H1 (cell line): ENCODE results near the gene PLCB3. TPM values are rescaled to one million over a fixed set of nuclear protein-coding genes. Genes with fewer than 3 reads are reported as not detected.

ENCODE experiments used
- BCL11A ChIP-seq, 2 experiments: IDR thresholded peaks; one replicate each; pipeline ENCODE4 v1.6.1; 2011; ENCODE audit warnings: low read depth in 2 of 2, low read length in 2 of 2, mild to moderate bottlenecking in 2 of 2
- EP300 ChIP-seq, 2 experiments: IDR thresholded peaks; 1 replicate in 1 of 2; 2 replicates in 1 of 2; pipeline ENCODE4 v1.6.1; 2011 to 2012; ENCODE audit warnings: low read depth in 2 of 2, low read length in 2 of 2, mild to moderate bottlenecking in 2 of 2, borderline replicate concordance in 1 of 2, inconsistent platforms in 1 of 2, moderate library complexity in 1 of 2
- KDM1A ChIP-seq: fragments of 200-600, 300-600 bp; sonication (generic); IDR thresholded peaks from 2 replicates; pipeline ENCODE4 v1.7.1; 2016; ENCODE audit warnings: mild to moderate bottlenecking, low read length, borderline replicate concordance
- NANOG ChIP-seq: IDR thresholded peaks from 2 replicates; pipeline ENCODE4 v1.6.1; 2011; ENCODE audit warnings: low read length, low read depth, mild to moderate bottlenecking, inconsistent platforms; ENCODE audit not compliant: insufficient read depth, poor library complexity, severe bottlenecking
- SIN3A ChIP-seq, 2 experiments: IDR thresholded peaks in 1 of 2; conservative IDR thresholded peaks in 1 of 2; 2 replicates each; pipeline ENCODE4 v1.6.1; 2011 to 2012; ENCODE audit warnings: low read length in 2 of 2, improper control_type of control experiment in 1 of 2, low read depth in 1 of 2, mild to moderate bottlenecking in 1 of 2
- TCF12 ChIP-seq: IDR thresholded peaks from 2 replicates; pipeline ENCODE4 v1.6.1; 2011; ENCODE audit warnings: low read depth, mild to moderate bottlenecking, low read length
- YY1 ChIP-seq: IDR thresholded peaks from 2 replicates; pipeline ENCODE4 v1.6.1; 2011; ENCODE audit warnings: low read depth, mild to moderate bottlenecking, low read length
- polyA plus RNA-seq, 7 experiments: library from polyadenylated mRNA; depleted of rRNA in 3 of 7; stranded (reverse) in 5 of 7; unstranded in 2 of 7; fragments of >200 nt in 5 of 7; fragments of 200-250 nt in 2 of 7; gene quantifications; 1 replicate in 5 of 7; 2 replicates in 1 of 7; 4 replicates in 1 of 7; pipeline versions ENCODE4 v1.2.1 to v1.2.3, GENCODE V29; 2011 to 2013; ENCODE audit warnings: missing spikeins in 2 of 7, mixed read lengths in 2 of 7
- total RNA-seq: library from RNA; stranded (reverse); fragmentation: NEBNext Ultra II Directional; extraction: Animal tissue kit (Norgen Biotek cat#: 25700); gene quantifications from 2 replicates; pipeline ENCODE4 v1.2.1, GENCODE V29; 2021
- TF ChIP-seq, protein P1 (sequence below), 3 experiments: IDR thresholded peaks; 1 replicate in 2 of 3; 2 replicates in 1 of 3; pipeline versions ENCODE4 v1.5.1 to v1.6.1; 2011; ENCODE audit warnings: low read length in 3 of 3, mild to moderate bottlenecking in 3 of 3, inconsistent platforms in 2 of 3, low read depth in 1 of 3, moderate library complexity in 1 of 3; ENCODE audit not compliant: insufficient read depth in 1 of 3; ENCODE audit errors: control extremely low read depth in 1 of 3

Gene PLCB3
- total and polyA plus RNA-seq, 2 of the 8 experiments (the other 6 are each of a cell fraction or from before 2014, with no cell fraction given): 47.2 to 104 TPM

DNA sequence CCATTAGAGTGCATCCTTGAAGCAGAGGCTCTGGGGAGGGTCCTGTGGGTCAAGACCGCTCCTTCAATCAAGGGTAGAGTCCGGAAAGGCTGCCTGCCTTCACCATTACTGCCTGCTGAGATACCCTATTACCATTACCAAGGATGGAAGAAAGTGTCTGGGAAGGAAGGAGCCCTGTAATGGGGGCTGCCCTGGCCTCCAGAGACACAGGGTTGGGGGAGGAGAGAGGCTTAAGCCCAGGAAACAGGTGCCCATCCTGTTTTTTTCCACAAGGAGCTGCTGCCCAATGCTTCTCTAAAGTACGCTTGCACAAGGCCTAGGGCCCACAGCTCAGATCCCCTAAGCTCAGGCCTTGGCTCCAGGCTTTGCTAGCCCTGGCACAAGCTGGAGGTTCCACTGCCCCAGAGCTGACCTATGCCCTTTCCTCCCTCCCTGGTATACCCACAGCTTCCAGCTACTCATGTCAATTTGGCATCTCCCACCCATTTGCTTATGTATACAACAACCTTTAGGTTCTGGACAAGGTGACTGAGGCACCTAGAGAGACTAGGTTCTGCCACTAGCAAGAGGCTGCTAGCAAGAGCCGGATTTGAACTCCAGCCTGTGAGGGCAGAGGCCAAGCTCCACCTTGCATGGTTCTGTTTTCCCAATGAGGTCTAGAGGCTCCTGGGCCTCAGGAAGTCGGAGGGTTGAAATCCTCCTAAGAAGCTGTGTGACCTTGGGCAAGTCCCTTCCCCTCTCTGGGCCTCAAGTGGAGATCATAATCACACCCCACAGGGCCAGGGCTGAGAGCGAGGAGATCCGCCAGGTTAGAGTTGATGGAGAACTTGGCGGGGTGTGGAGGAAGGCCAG lies 1.5 kb upstream of the PLCB3 start (continued):
- TF ChIP-seq YY1 (peak; percentile 84), NANOG (peak; percentile 52), KDM1A (peak; percentile 96), TCF12 (peak; percentile 69; the same call in 1 of the 2 replicates), EP300 (IDR thresholded peaks at IDR 0.05; ENCODE audit: borderline replicate concordance in 1 of 2, low read depth in 2 of 2, low read length in 2 of 2) (peak in 1 of 2 experiments; percentile 60; a peak in 1 of 3 replicates), BCL11A (IDR thresholded peaks at IDR 0.05; ENCODE audit: low read depth in 2 of 2, low read length in 2 of 2) (no peak), SIN3A (conservative IDR thresholded peaks at IDR 0.05 in 1 of 2, IDR thresholded peaks at IDR 0.05 in 1 of 2; ENCODE audit: low read depth in 1 of 2, low read length in 2 of 2) (no peak)
- TF ChIP-seq, protein P1, sequence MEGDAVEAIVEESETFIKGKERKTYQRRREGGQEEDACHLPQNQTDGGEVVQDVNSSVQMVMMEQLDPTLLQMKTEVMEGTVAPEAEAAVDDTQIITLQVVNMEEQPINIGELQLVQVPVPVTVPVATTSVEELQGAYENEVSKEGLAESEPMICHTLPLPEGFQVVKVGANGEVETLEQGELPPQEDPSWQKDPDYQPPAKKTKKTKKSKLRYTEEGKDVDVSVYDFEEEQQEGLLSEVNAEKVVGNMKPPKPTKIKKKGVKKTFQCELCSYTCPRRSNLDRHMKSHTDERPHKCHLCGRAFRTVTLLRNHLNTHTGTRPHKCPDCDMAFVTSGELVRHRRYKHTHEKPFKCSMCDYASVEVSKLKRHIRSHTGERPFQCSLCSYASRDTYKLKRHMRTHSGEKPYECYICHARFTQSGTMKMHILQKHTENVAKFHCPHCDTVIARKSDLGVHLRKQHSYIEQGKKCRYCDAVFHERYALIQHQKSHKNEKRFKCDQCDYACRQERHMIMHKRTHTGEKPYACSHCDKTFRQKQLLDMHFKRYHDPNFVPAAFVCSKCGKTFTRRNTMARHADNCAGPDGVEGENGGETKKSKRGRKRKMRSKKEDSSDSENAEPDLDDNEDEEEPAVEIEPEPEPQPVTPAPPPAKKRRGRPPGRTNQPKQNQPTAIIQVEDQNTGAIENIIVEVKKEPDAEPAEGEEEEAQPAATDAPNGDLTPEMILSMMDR (IDR thresholded peaks at IDR 0.05; ENCODE audit: control extremely low read depth in 1 of 3, insufficient read depth in 1 of 3, low read depth in 1 of 3, low read length in 3 of 3): peak in 1 of 3 experiments; percentile 4; a peak in 1 of 4 replicates
